Endodermal cell (in vitro differentiated cells): ENCODE data around the gene PPIB. TPM values are rescaled to one million over a fixed set of nuclear protein-coding genes. Genes with fewer than 3 reads are reported as not detected.

ENCODE experiments used
- DNase-seq: peaks from one replicate; pipeline ENCODE4 v3.0.0-alpha.2; 2017
- H3K27ac ChIP-seq: 2 replicates; pipeline ENCODE4 v1.5.1; 2013; ENCODE audit warnings: mild to moderate bottlenecking, low read depth, low read length, moderate library complexity
- H3K27me3 ChIP-seq: 2 replicates; pipeline ENCODE4 v1.6.1; 2013; ENCODE audit warnings: mild to moderate bottlenecking, low read length, moderate library complexity; ENCODE audit not compliant: insufficient read depth, control insufficient read depth, poor library complexity, severe bottlenecking
- H3K36me3 ChIP-seq: 2 replicates; pipeline ENCODE4 v1.7.0; 2013; ENCODE audit warnings: mild to moderate bottlenecking, low read length, moderate library complexity; ENCODE audit not compliant: control insufficient read depth, insufficient read depth
- H3K4me1 ChIP-seq: one replicate; pipeline ENCODE4 v1.7.0; 2013; ENCODE audit warnings: low read length; ENCODE audit not compliant: control insufficient read depth, insufficient read depth
- H3K4me3 ChIP-seq: 2 replicates; pipeline ENCODE4 v1.5.1; 2013; ENCODE audit warnings: mild to moderate bottlenecking, low read length, moderate library complexity
- H3K9ac ChIP-seq: 2 replicates; pipeline ENCODE4 v1.6.1; 2013; ENCODE audit warnings: mild to moderate bottlenecking, low read length, moderate library complexity; ENCODE audit not compliant: poor library complexity, severe bottlenecking; ENCODE audit errors: extremely low read depth
- H3K9me3 ChIP-seq: 2 replicates; pipeline ENCODE4 v1.6.1; 2013; ENCODE audit warnings: mild to moderate bottlenecking, low read length, moderate library complexity; ENCODE audit not compliant: control insufficient read depth
- H3K27ac Mint-ChIP-seq: 2 replicates; pipeline ENCODE4 v1.8.0; 2020; ENCODE audit warnings: mixed read lengths
- H3K27me3 Mint-ChIP-seq: 2 replicates; pipeline ENCODE4 v1.8.0; 2021; ENCODE audit warnings: mild to moderate bottlenecking, mixed read lengths; ENCODE audit not compliant: insufficient read depth
- H3K36me3 Mint-ChIP-seq: 2 replicates; pipeline ENCODE4 v1.8.0; 2020; ENCODE audit warnings: low read depth, mixed read lengths
- H3K4me1 Mint-ChIP-seq: 2 replicates; pipeline ENCODE4 v1.8.0; 2020; ENCODE audit warnings: mixed read lengths
- H3K4me3 Mint-ChIP-seq: 2 replicates; pipeline ENCODE4 v1.8.0; 2020; ENCODE audit warnings: mild to moderate bottlenecking, moderate library complexity, mixed read lengths
- H3K9me3 Mint-ChIP-seq: 2 replicates; pipeline ENCODE4 v1.8.0; 2020; ENCODE audit warnings: mild to moderate bottlenecking, mixed read lengths
- CTCF ChIP-seq: fragments of 200-600 bp; sonication (generic); conservative IDR thresholded peaks from 2 replicates; pipeline ENCODE4 v1.5.0; 2021; ENCODE audit warnings: antibody characterized with exemption, mild to moderate bottlenecking
- WGBS, 2 experiments: methylation state at CpG; one replicate each; pipeline versions ENCODE4 v1.1.5 to v1.1.7; 2013; ENCODE audit warnings: missing lambda C conversion rate in 2 of 2, mixed read lengths in 1 of 2; ENCODE audit not compliant: insufficient coverage in 1 of 2, insufficient read length in 1 of 2; 5-methylcytosine and 5-hydroxymethylcytosine counted together
- total RNA-seq, 2 donors: library from RNA; stranded (reverse); fragmentation: NEBNext Ultra II Directional in 1 of 2; extraction: Animal tissue kit (Norgen Biotek cat#: 25700) in 1 of 2; gene quantifications; 2 replicates in 1 of 2; 3 replicates in 1 of 2; pipeline ENCODE4 v1.2.1, GENCODE V29; 2021

Gene PPIB
- total RNA-seq, 2 donors from 2014 or later: 551 to 652 TPM

GRCh38 chr15:64153480-64154367, 9.1 kb downstream of the PPIB start:
- WGBS, 2 experiments: 30 to 35% methylated on average over 10 to 12 of the region's 12 CpGs

GRCh38 chr15:64152507-64153387, 10.1 kb downstream of the PPIB start:
- Mint-ChIP-seq H3K9me3 (no peaks in the 10 kb centered on the region), H3K4me3 (peak overlapping the region; percentile 60), H3K27ac (no peak overlapping the region), H3K4me1 (peaks cover 10% of the 10 kb centered on the region), H3K27me3 (peaks cover 34% of the 10 kb centered on the region), H3K36me3 (peaks cover 29% of the 10 kb centered on the region)
- H3K4me1 ChIP-seq: no peaks in the 10 kb centered on the region
- no peak for TF ChIP-seq CTCF
- WGBS, 2 experiments: 43 to 44% methylated on average over 11 to 27 of the region's 27 CpGs
- H3K27me3 ChIP-seq: peaks cover 19% of the 10 kb centered on the region
- H3K36me3 ChIP-seq: peaks cover 26% of the 10 kb centered on the region
- no peaks in the 10 kb centered on the region for H3K9me3 ChIP-seq
- DNase-seq: peak; percentile 69
- no peak overlapping the region for H3K4me3 ChIP-seq
- H3K27ac ChIP-seq: no peak overlapping the region
- H3K9ac ChIP-seq: no peak overlapping the region

More at GRCh38 chr15:64153480-64154367, 9.1 kb downstream of the PPIB start:
- no peak overlapping the region for H3K4me3 ChIP-seq
- Mint-ChIP-seq H3K27ac (peak overlapping the region; percentile 87), H3K9me3 (no peaks in the 10 kb centered on the region), H3K36me3 (peaks cover 38% of the 10 kb centered on the region), H3K4me3 (peak overlapping the region; percentile 60), H3K4me1 (peaks cover 10% of the 10 kb centered on the region), H3K27me3 (peaks cover 34% of the 10 kb centered on the region)
- H3K9ac ChIP-seq: no peak overlapping the region
- H3K36me3 ChIP-seq: peaks cover 35% of the 10 kb centered on the region
- TF ChIP-seq CTCF: peak; percentile 99
- DNase-seq: peak; percentile 99
- H3K9me3 ChIP-seq: no peaks in the 10 kb centered on the region
- no peaks in the 10 kb centered on the region for H3K4me1 ChIP-seq
- peak overlapping the region; percentile 44 for H3K27ac ChIP-seq
- H3K27me3 ChIP-seq: peaks cover 19% of the 10 kb centered on the region

GRCh38 chr15:64151727-64152506, 10.9 kb downstream of the PPIB start, which contains the start of gene SNX22:
TSS of gene SNX22 (plus strand) at chr15:64151731. CDS start at chr15:64151776, 45 bp downstream.
- TF ChIP-seq CTCF: no peak
- DNase-seq: no peak
- Mint-ChIP-seq H3K27ac (peak within 1 kb of the TSS; percentile 17), H3K27me3 (peaks cover 34% of the 10 kb centered on the region), H3K9me3 (no peaks in the 10 kb centered on the region), H3K36me3 (peaks cover 20% of the 10 kb centered on the region), H3K4me3 (peak within 1 kb of the TSS; percentile 60), H3K4me1 (peaks cover 10% of the 10 kb centered on the region)
- Histone ChIP-seq H3K9ac (peak within 1 kb of the TSS; percentile 3), H3K4me1 (peaks cover 6% of the 10 kb centered on the region), H3K36me3 (peaks cover 17% of the 10 kb centered on the region), H3K27ac (no peak within 1 kb of the TSS), H3K27me3 (peaks cover 19% of the 10 kb centered on the region), H3K9me3 (no peaks in the 10 kb centered on the region), H3K4me3 (peak within 1 kb of the TSS; percentile 78)
- 1 to 2% methylated on average over 31 to 83 of the region's 83 CpGs for WGBS, 2 experiments
